Measurements from ENCODE around the gene ASTN2.
"Not testable (repeated sequence)": the region's sequence is repeated elsewhere in the genome, so short reads cannot be mapped to it uniquely, and the experiment has no call there.

Gene ASTN2

GRCh38 chr9:116899337-116900006, 515.4 kb downstream of the ASTN2 start:
- FAIRE-seq: no peak

DNA sequence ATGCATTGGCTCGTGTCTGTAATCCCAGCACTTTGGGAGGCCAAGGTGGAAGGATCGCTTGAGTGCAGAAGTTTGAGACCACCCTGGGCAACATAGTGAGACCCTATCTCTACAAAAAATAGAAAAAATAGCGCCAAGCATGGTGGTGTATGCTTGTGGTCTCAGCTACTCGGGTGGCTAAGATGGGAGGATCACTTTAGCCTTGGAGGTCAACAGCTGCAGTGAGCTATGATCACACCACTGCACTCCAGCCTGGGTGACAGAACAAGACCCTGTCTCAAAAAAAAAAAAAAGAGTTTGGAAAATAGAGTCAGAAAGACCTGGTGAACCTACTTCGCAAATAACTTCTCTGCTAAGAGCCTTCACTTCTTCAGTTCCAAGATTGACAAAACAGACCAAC, 516.7 kb downstream of the ASTN2 start:
- FAIRE-seq: not testable (repeated sequence)

GRCh38 chr9:116897201-116897600, 517.7 kb downstream of the ASTN2 start:
- no peak for FAIRE-seq

DNA sequence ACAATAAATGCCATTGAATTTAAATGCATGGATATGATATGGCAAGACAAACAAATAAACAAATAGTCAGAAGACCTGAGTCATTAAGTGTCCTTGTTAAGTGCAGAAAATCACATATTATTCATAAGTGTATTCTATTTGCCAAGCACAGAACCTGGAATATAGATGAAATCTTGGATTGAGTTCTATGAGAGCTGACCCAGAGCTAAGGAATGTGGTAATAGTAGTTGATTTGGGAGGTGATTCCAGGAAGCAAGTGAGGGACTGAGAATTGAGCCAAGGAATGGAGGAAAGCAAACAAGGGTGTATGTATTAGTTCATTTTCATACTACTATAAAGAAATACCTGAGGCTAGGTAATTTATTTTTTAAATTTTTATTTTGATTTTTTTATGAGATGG, 518.9 kb downstream of the ASTN2 start:
- no peak for FAIRE-seq

DNA sequence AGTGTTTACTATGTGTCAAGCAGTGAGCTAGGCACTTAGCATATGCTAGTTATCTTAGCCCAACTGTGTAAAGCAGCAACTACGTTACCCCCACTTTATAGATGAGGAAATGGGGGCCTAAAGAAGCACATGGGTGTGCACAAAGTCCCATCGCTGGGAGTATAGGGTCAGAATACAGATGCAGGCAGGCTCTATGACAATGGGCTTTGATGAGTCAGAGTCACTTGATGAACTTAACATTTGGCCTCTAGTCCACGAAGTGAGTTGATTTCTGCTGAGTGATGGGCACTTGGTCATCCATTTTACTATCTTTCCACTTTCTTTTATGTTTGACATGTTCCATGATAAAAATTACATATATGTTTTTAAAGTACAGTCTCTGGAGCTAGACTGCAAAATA, 523.4 kb downstream of the ASTN2 start:
- no peak for FAIRE-seq

DNA sequence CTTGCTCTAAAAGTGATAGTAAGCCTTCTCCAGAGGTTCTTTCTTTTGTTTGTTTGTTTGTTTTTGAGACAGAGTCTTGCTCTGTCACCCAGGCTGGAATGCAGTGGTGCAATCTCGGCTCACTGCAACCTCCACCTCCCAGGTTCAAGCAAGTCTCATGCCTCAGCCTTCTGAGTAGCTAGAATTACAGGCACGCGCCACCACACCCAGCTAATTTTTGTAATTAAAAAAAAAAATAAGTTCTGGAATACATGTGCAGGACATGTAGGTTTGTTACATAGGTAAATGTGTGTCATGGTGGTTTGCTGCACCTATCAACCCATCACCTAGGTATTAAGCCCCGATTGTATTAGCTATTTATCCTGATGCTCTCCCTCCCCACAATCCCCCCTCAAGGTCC, 526.4 kb downstream of the ASTN2 start:
- not testable (repeated sequence) for FAIRE-seq

DNA sequence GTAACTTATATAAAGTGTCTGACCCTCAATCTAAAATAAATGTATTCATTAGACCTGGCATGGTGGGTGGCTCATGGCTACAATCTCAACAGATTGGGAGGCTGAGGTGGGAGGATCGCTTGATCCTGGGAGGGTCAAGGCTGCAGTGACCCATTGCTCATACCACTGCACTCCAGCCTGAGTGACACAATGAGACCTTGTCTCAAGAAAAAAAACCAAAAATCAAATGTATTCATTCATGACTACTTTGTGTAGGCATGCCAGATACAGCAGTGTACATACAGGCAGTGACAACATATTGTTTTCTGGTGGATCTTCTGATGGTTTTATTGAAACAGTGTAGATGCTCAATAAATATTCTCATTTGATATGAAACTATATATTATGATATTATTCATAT, 526.8 kb downstream of the ASTN2 start:
- FAIRE-seq: no peak

DNA sequence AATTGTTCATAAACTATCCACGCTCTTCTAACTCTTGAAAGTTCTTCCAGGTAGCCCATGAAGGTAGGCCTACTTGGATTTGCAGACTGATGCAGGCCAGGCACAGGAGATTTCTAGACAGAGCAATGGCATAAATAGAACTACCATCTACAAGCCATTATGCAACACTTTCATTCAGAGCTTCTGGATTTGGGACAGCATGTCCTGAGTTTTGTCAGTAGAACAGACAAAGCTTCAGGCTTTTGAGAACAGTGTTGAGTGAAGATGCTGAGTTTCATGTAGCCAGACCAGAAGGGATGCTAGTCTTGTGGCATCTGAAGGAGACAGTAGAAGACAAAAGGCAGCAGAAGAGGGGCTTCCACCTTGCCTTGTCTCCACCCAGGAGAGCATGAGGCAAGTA, 531.2 kb downstream of the ASTN2 start:
- FAIRE-seq: no peak

DNA sequence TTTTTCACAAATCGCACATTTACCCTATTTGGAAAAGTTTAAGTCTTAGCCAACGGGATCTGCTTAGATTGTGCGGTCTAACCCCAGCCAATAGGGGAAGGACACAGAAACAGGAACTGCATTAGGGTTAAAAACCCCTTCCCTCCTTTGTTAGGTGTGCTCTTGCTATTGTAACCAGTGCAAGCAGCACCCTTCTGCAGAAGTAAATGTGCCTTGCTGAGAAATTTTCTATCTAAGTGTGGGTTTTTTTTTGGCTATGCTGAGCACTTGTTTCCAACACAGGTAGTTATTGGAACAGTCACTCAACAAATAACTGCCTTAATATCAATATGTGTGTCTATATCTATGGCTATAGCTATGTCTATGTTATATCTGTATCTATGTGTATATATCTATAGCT, 537.8 kb downstream of the ASTN2 start:
- no peak for FAIRE-seq

- no peak for FAIRE-seq
Observed at GRCh38 chr9:116875576-116875975, 539.3 kb downstream of the ASTN2 start.

DNA sequence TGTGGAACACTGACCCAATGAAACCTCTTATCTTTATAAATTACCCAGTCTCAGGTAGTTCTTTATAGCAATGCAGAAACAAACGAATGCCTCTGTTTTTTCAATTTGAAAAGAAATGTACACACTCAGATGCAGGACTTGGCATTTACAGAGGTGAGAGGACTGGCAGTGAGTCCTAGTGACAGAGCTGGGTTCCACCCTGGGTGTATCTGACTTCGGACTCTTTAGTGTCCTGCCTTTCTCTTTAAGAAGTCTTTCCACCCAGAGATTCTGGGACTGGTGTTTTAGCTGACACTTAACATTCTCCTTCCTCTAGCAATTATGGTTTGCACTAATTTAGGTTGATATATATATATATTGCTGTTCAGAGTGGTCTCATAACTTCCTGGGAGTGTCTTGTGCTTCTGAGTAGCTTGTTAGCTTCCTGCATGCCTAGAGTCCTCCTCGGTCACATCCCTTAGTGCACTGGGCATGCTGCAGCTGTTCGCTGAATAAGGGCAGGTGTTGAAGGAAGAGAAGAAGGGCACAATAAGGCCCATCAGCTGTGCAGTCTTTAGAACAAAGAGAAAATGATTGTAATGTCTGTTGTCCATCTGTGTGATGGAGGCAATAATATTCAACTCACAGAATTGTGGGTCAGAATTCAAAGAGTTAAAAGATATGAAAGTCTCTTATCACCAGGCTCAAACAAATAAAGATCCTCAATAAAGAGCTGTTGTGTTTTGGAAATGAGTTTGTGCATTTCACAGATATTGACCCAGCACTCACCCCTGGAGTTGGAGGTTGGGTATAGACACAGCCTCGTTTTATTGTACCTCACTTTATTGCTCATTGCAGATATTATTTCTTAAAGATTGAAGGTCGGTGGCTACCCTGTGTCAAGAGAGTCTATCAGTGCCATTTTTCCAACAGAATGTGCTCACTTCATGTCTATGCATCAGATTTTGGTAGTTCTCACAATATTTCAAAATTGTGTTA, 540.6 kb downstream of the ASTN2 start:
- FAIRE-seq: no peak

- FAIRE-seq: no peak
Observed at GRCh38 chr9:116873491-116873890, 541.4 kb downstream of the ASTN2 start.

DNA sequence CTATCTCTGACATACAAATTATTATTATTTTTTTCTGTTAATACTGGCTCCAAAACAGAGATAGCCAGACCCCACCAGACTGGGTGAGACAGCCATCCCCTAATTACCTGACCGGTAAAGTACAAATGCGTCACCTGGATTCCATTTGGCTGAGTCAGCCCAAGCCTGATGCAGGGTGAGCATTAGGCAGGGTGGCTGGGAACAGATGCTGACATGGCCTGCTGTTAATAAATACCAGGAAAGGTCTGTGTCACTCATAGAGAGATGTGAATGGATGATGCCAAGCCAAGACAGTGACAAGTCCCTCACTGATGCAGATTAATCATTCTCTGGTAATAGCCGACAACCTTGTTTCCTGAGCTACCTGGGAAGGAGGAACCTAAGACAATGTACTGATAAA, 544.3 kb downstream of the ASTN2 start:
- FAIRE-seq: peak; percentile 64

DNA sequence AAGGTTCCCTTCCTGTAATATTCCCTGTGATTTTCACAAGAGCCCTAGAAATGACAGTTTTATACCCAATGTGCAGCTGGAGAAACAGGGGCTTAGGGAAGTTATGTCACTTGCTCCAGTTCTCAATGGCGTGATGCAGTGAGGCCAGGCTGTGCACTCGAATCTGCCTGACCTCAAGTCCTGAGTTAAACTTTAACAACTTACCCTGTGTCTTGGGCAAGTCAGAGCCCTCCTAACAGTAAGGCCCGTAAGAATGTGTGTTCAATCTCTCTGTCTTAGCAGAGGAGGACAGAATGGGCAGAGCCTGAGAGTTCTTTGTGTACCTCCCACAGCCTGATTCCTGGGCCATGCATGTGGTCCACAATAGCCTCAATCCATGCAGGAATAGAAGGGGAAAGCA, 546.7 kb downstream of the ASTN2 start:
- no peak for FAIRE-seq

DNA sequence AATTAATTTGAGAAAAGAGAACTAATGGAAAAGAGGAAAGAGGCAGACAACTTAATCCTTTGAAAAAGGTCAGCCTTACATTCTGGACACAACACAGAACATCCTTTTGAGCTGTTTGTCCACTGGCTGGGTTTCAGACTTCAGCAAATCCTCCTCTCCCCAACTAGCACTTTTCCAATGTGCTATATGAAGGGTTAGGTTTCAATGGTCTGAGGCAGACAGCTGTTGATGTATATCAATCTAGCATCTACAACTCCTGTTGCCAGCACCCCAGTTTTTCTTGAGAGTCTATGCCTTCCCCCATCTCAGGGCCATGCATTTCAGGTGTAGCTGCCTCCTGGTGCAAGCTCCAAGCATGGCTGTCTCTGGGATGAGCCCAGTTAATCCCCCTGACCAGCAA, 553.5 kb downstream of the ASTN2 start:
- no peak for FAIRE-seq

GRCh38 chr9:116860509-116861120, 554.2 kb downstream of the ASTN2 start:
- no peak for FAIRE-seq

DNA sequence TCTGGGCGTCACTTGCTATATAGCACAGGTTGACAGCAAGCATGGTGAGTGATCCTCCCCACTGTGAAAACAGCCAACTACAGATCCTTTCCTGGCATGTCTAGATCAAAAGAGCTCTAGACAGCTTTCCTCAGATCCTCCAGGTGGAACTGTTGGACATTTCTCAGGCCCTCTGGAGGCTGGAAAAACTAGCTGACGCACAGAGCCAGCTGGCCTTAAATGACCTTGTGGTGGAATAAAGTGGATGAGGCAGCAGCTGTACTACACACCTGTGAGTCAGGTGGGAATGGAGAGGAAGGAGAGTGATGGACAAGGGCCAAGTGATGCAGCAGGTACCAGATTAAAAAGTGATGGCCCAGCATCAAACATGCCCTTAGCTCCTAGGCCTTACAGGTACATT, 555.1 kb downstream of the ASTN2 start:
- FAIRE-seq: no peak

DNA sequence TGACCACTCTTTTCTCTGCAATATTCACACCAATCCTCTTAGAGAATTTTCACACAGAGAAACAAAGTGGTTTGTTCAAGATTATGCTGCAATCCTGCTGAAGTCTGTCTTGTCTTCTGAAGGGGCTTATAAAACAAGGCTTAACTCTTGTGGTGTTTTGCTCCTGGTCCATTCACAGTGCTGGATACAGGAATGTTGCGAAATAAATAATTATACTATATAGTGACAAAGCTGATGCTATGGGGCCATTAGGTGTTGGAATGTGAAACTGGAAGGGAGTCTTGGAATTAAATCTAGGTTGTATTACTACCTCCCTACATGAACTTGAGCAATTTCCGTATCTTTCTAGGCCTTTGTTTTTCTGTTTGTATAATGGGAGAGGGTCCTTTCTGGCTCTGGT, 557.5 kb downstream of the ASTN2 start:
- no peak for FAIRE-seq

DNA sequence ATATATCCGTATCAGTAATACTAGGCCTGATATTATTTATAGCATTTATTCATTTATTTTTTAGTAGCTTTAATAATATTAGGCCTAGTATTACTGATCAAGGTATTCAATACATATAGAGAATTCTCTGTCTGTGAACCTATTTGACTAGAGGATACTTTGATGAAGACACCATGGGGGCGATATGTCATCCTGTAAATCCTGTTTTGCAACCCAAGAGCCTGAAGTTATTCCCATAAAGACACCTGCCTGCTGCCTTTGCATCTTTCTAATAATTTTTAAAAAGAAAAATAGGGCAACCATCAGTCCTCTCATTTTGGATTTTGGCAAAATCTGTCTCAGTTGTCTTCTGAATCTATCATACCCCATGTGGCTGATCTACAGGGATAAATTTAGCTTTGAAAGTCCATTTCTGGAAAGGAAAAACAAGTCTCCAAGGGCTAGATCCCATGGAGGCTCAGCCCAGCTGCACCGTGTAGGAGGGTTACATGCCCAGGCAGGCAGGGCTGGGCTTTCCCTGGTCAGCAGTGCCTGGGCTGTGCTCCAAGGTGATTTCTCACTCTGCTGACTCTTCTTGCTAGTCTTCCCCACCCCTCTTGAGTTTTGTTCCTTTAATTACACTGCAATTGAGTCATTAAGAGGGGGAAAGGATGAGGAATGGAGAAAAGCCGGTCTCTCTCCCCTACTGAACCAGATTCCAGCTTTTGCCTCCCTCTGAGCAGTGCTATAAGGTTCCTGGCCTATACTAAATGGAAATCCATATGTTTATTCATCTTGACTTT, 558.8 kb downstream of the ASTN2 start:
- no peak for FAIRE-seq

GRCh38 chr9:116849721-116850120, 565.1 kb downstream of the ASTN2 start:
- no peak for FAIRE-seq

- FAIRE-seq: no peak
Observed at GRCh38 chr9:116844621-116845020, 570.2 kb downstream of the ASTN2 start.

GRCh38 chr9:116843863-116844620, 570.8 kb downstream of the ASTN2 start:
- no peak for FAIRE-seq
